ENCODE measurements around the gene CEP72. TPM values are rescaled to one million over a fixed set of nuclear protein-coding genes. Genes with fewer than 3 reads are reported as not detected.
"Not testable (repeated sequence)": the region's sequence is repeated elsewhere in the genome, so short reads cannot be mapped to it uniquely, and the experiment has no call there.

Gene CEP72
- total RNA-seq, 2 experiments from 2014 or later = 21.9 to 23.8 TPM

- H3K9me3 Mint-ChIP-seq = peaks cover 22% of the 10 kb centered on the region
- H3K27ac Mint-ChIP-seq = no peak overlapping the region
- peaks cover 34% of the 10 kb centered on the region for H3K27me3 Mint-ChIP-seq
- peaks cover 1% of the 10 kb centered on the region for H3K36me3 Mint-ChIP-seq
- H3K4me3 Mint-ChIP-seq = no peak overlapping the region
- no peaks in the 10 kb centered on the region for H3K4me1 Mint-ChIP-seq
- no peak for DNase-seq
Observed at GRCh38 chr5:573976-574375, 38.2 kb upstream of the CEP72 start.

DNA sequence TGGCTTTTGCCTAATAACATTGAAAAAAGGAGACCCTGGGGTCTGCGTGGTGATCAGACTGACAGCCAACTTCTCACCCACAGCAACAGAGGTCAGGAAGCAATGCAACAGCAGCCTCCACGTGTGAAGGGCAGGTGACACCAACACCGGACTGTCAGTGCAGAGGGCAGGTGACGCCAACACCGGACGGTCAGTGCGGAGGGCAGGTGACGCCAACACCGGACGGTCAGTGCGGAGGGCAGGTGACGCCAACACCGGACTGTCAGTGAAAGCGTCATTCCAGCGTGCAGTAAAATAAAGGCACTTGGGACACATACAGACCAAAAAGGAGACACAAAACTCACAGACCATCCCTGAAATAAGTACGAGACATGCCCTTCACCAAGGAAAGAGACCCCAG is 37.2 kb upstream of the CEP72 start:
- H3K36me3 Mint-ChIP-seq = peaks cover 1% of the 10 kb centered on the region
- H3K9me3 Mint-ChIP-seq = peaks cover 22% of the 10 kb centered on the region
- H3K4me1 Mint-ChIP-seq = no peaks in the 10 kb centered on the region
- H3K27me3 Mint-ChIP-seq = peaks cover 39% of the 10 kb centered on the region
- no peak overlapping the region for H3K27ac Mint-ChIP-seq
- H3K4me3 Mint-ChIP-seq = no peak overlapping the region
- no peak for DNase-seq

DNA sequence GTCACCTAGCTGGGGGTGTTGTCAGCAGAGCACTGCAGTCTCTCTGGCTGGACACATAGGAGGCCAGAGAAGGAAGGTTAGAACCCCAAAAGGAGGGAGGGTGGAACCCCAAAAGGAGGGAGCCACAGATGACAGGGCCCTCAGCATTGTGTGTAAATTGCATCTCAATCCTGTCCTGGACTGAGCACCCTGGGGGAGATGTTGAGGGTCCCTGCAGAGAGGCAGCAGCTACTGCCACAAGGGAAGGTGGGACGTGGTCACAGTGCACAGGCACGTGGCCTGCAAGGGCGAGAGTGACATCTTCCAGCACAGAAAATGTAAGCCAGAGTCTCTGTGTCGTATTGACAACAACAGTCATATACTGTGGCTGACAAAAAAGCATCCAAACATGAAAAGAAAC is 36.5 kb upstream of the CEP72 start:
- Mint-ChIP-seq H3K36me3 (peaks cover 1% of the 10 kb centered on the region), H3K27ac (no peak overlapping the region), H3K4me1 (no peaks in the 10 kb centered on the region), H3K9me3 (peaks cover 22% of the 10 kb centered on the region), H3K27me3 (peaks cover 44% of the 10 kb centered on the region), H3K4me3 (no peak overlapping the region)
- DNase-seq = no peak

GRCh38 chr5:577214-577613 is 34.9 kb upstream of the CEP72 start:
- DNase-seq, H3K27ac Mint-ChIP-seq, H3K4me3 Mint-ChIP-seq, H3K4me1 Mint-ChIP-seq, H3K36me3 Mint-ChIP-seq: not testable (repeated sequence)
- Mint-ChIP-seq H3K9me3 (peaks cover 22% of the 10 kb centered on the region), H3K27me3 (peaks cover 52% of the 10 kb centered on the region)

GRCh38 chr5:577800-578199 is 34.3 kb upstream of the CEP72 start:
- Mint-ChIP-seq H3K4me1 (no peaks in the 10 kb centered on the region), H3K4me3 (no peak overlapping the region), H3K36me3 (peaks cover 1% of the 10 kb centered on the region), H3K27me3 (peaks cover 58% of the 10 kb centered on the region), H3K9me3 (peaks cover 22% of the 10 kb centered on the region), H3K27ac (no peak overlapping the region)
- DNase-seq = no peak

DNA sequence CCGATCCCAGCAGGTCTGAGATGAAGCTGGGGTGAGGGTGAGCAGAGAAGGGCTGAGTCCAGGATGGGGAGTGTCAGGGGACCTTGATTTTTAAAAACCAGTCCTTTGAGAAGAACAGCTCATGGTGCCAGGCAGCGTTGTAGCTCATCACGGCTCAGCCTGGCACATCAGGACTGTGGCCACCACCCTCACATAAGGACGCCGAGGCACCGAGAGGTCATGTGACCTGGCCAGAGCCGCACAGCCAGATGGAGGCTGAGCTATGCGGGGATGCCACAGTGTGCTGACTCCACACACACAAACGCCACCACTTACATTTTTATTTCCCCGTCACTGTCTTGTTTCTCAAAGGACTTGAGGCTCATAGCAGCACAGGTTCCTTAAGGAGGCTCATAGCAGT is 32.9 kb upstream of the CEP72 start:
- H3K27ac Mint-ChIP-seq = no peak overlapping the region
- peaks cover 64% of the 10 kb centered on the region for H3K27me3 Mint-ChIP-seq
- no peaks in the 10 kb centered on the region for H3K4me1 Mint-ChIP-seq
- peaks cover 22% of the 10 kb centered on the region for H3K9me3 Mint-ChIP-seq
- DNase-seq = no peak
- peaks cover 1% of the 10 kb centered on the region for H3K36me3 Mint-ChIP-seq
- H3K4me3 Mint-ChIP-seq = no peak overlapping the region

- Mint-ChIP-seq H3K9me3 (peaks cover 22% of the 10 kb centered on the region), H3K4me3 (no peak overlapping the region), H3K27me3 (peaks cover 59% of the 10 kb centered on the region), H3K36me3 (peaks cover 1% of the 10 kb centered on the region), H3K27ac (no peak overlapping the region), H3K4me1 (no peaks in the 10 kb centered on the region)
- no peak for DNase-seq
Observed at GRCh38 chr5:579746-580366, 32.3 kb upstream of the CEP72 start.

DNA sequence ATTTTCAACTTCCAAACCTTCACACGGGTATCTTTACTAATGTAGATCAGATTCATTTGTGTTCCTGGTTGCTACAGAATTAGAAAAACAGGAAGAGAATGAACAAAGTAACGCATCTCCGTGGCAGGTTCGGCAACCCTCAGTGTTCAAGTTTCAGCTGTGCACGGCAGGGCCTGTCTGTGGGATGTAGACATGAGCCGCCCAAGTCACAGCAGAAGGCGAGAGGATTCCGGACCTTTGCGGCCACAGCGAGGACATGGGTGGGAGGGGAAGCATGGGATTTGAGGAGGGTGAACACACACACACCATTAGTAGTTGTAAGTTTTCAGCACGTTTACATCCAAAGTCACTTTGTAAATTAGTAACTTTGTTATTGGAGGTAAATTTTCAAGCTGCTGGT is 31.7 kb upstream of the CEP72 start:
- peaks cover 19% of the 10 kb centered on the region for H3K9me3 Mint-ChIP-seq
- H3K36me3 Mint-ChIP-seq = peaks cover 1% of the 10 kb centered on the region
- DNase-seq = no peak
- no peaks in the 10 kb centered on the region for H3K4me1 Mint-ChIP-seq
- H3K27ac Mint-ChIP-seq = no peak overlapping the region
- H3K27me3 Mint-ChIP-seq = peaks cover 54% of the 10 kb centered on the region
- no peak overlapping the region for H3K4me3 Mint-ChIP-seq

DNA sequence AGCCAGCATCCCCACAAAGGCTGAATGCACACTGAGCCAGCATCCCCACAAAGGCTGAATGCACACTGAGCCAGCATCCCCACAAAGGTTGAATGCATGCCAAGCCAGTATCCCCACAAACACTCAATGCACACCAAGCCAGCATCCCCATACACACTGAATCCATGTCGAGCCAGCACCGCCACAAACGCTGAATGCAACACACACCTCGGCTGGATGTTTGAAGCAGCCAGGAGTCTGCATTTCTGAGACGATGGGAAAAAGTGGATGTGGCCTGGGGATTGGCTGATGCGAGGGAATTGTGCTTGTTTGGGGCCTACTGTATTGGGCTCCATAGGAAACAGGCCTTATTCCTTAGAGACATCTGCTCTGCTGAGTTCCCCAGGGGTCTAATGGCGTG is 30.9 kb upstream of the CEP72 start:
- peaks cover 1% of the 10 kb centered on the region for H3K36me3 Mint-ChIP-seq
- DNase-seq = no peak
- peaks cover 52% of the 10 kb centered on the region for H3K27me3 Mint-ChIP-seq
- peaks cover 14% of the 10 kb centered on the region for H3K9me3 Mint-ChIP-seq
- no peaks in the 10 kb centered on the region for H3K4me1 Mint-ChIP-seq
- no peak overlapping the region for H3K27ac Mint-ChIP-seq
- H3K4me3 Mint-ChIP-seq = no peak overlapping the region

DNA sequence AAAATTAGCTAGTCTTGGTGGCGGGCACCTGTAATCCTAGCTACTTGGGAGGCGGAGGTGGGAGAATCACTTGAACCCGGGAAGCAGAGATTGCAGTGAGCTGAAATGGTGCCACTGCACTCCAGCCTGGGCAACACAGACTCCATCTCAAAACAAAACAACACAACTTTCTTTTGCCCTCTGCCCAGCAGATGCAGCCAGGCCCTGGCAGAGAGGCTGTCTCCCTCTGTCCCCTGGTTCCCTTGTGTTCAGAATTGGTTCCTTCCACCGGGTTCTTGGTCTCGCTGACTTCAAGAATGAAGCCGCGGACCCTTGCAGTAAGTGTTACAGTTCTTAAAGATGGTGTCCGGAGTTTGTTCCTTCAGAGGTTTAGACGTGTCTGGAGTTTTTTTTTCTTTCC is 30.2 kb upstream of the CEP72 start:
- no peak overlapping the region for H3K27ac Mint-ChIP-seq

DNA sequence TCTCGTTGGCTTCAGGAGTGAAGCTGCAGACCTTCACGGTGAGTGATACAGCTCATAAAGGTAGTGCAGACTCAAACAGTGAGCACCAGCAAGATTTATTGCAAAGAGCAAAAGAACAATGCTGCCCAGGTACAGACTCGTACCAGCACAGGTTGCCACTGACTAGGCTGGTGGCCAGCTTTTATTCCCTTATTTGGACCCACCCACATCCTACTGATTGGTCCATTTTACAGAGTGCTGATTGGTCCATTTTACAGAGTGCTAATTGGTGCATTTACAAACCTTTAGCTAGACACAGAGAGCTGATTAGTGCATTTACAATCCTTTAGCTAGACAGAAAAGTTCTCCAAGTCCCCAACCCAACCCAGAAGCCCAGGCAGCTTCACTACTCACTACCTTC is 29.7 kb upstream of the CEP72 start:
- H3K9me3 Mint-ChIP-seq, H3K36me3 Mint-ChIP-seq, H3K4me1 Mint-ChIP-seq, H3K4me3 Mint-ChIP-seq, DNase-seq, H3K27ac Mint-ChIP-seq: not testable (repeated sequence)
- peaks cover 47% of the 10 kb centered on the region for H3K27me3 Mint-ChIP-seq

More for the DNA sequence above, 30.2 kb upstream of the CEP72 start:
- DNase-seq = no peak
- Mint-ChIP-seq H3K9me3 (peaks cover 9% of the 10 kb centered on the region), H3K4me1 (no peaks in the 10 kb centered on the region), H3K4me3 (no peak overlapping the region), H3K36me3 (peaks cover 1% of the 10 kb centered on the region), H3K27me3 (peaks cover 52% of the 10 kb centered on the region)

DNA sequence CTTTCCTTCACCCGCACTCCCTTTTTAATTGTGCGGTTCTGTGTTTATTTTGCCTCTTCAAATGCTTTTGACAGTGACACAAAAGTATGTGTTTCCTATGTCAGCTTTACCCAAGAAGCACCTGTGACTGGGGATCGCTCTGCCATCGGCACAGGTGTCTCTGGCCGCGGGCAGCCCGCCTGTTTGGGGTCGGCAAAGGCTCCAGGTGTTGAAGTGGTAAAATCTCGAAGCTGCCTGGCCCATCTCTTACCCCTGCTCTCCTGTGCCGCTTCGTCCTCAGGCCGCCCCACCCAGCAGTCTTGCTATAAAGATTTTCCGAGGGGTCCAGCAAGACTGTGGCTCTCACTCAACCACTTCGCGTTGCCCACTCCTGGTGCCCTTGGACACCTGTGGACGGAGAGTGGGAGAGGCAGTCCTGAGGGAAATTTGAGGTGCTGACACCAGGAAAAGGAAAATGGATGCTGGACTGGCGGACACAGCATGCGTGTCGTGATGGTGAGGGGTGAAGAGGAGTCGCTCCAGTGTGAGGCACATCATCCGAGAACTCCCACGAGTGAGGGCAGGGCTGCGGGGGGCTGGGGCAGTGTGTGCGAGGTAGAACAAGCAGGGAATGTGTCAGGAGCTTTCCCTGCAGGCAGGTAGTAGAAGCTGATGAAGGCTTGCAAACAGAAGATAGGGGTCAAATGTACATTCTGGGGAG is 29.1 kb upstream of the CEP72 start:
- Mint-ChIP-seq H3K27ac (no peak overlapping the region), H3K4me3 (no peak overlapping the region), H3K36me3 (peaks cover 1% of the 10 kb centered on the region), H3K9me3 (peaks cover 2% of the 10 kb centered on the region), H3K27me3 (peaks cover 42% of the 10 kb centered on the region), H3K4me1 (no peaks in the 10 kb centered on the region)
- DNase-seq = no peak

DNA sequence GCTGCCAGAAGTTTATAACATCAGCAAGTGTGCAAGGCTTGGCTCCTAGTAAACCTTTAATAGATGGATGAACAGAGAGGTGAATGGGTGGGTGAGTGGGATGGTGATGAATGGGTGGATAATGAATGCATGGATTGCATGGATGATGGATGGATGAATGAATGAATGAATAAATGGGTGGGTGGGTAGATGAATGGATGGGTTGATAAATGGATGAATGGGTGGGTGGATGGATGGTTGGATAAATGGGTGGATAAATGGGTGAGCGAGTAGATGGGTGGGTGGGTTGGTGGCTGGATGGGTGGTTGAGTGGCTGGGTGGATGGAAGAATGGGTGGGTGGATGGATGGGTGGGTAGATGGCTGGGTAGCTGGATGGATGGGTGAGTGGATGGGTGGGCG is 28.5 kb upstream of the CEP72 start:
- no peaks in the 10 kb centered on the region for H3K4me1 Mint-ChIP-seq
- H3K27ac Mint-ChIP-seq = no peak overlapping the region

GRCh38 chr5:584216-584615 is 27.9 kb upstream of the CEP72 start:
- Mint-ChIP-seq H3K27ac (no peak overlapping the region), H3K27me3 (peaks cover 32% of the 10 kb centered on the region), H3K9me3 (no peaks in the 10 kb centered on the region), H3K4me1 (no peaks in the 10 kb centered on the region), H3K36me3 (no peaks in the 10 kb centered on the region), H3K4me3 (no peak overlapping the region)
- no peak for DNase-seq

More for the DNA sequence above, 28.5 kb upstream of the CEP72 start:
- Mint-ChIP-seq H3K4me3 (no peak overlapping the region), H3K36me3 (no peaks in the 10 kb centered on the region), H3K9me3 (no peaks in the 10 kb centered on the region), H3K27me3 (peaks cover 37% of the 10 kb centered on the region)
- no peak for DNase-seq

DNA sequence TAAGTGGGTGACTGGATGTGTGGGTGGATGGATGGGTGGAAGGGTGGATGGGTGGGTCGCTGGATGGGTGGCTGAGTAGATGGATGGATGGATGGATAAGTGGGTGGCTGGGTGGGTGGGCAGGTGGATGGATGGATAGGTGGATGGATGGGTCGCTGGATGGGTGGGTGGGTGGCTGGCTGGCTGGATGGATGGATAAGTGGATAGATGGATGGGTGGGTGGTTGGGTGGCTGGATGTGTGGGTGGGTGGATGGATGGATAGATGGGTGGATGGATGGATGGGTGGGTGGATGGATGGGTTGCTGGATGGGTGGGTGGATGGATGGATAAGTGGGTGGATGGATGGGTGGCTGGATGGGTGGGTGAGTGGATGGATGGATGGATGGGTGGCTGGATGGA is 27.3 kb upstream of the CEP72 start:
- peaks cover 4% of the 10 kb centered on the region for H3K4me1 Mint-ChIP-seq
- peaks cover 34% of the 10 kb centered on the region for H3K27me3 Mint-ChIP-seq
- H3K4me3 Mint-ChIP-seq = no peak overlapping the region

DNA sequence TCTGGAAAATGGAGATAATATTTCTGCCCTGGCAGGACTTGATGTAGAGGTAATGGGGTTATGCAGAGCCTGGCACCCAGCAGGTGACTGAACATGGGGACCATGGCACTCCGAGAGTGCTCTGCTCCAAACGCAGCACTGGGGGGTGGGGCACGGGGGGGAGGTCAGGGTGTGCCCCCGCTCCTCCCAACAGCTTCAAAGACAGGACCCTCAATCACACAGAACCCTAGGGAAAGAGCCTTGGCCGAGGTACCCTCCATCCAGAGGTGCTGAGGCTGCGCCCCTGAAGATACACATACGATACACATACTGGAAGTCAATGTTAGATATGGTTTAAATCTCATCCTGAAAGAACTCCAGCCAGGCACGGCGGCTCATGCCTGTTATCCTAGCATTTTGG is 26.6 kb upstream of the CEP72 start:
- H3K9me3 Mint-ChIP-seq = peaks cover 6% of the 10 kb centered on the region
- H3K4me3 Mint-ChIP-seq = no peak overlapping the region
- no peak for DNase-seq
- H3K27ac Mint-ChIP-seq = no peak overlapping the region
- H3K36me3 Mint-ChIP-seq = peaks cover 3% of the 10 kb centered on the region
- H3K4me1 Mint-ChIP-seq = peaks cover 4% of the 10 kb centered on the region
- H3K27me3 Mint-ChIP-seq = peaks cover 34% of the 10 kb centered on the region

More for the DNA sequence above, 27.3 kb upstream of the CEP72 start:
- DNase-seq = no peak
- peaks cover 3% of the 10 kb centered on the region for H3K36me3 Mint-ChIP-seq
- H3K9me3 Mint-ChIP-seq = peaks cover 6% of the 10 kb centered on the region
- H3K27ac Mint-ChIP-seq = no peak overlapping the region

Measured in activated naive CD8-positive, alpha-beta T cell treated with anti-CD3 and anti-CD28 coated beads for 36 hours (primary cell).